ENCODE results near the gene FLT3LG. TPM values are rescaled to one million over a fixed set of nuclear protein-coding genes. Genes with fewer than 3 reads are reported as not detected.

FLT3LG gene
- total RNA-seq, 4 donors from 2014 or later = 2.8 to 7.3 (median 6.3) TPM

DNA sequence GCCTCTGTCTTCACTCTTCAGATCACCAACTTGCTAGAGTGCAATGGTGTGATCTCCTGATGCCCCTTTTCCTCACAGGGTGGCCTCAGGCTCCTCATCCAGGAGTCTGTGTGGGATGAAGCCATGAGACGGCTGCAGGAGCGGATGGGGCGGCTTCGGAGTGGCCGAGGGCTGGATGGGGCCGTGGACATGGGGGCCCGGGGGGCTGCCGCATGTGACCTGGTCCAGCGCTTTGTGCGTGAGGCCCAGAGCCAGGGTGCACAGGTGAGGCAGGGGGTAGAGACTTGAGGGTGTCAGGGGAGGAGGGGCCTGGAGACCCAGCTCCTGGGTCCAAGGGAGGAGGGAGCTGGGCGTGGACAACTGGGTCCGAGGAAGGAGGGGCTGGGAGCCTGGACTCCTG, 11.5 kb upstream of the FLT3LG start:
- H3K27me3 ChIP-seq = no peaks in the 10 kb centered on the region
- H3K4me3 ChIP-seq (replicated peaks in 1 of 3) = no peak overlapping the region
- no peak for DNase-seq
- intact Hi-C loops (cut with DNase I) = no loop called here
- no peaks in the 10 kb centered on the region for H3K9me3 ChIP-seq
- no peaks in the 10 kb centered on the region for H3K4me1 ChIP-seq
- peaks cover 0 to 14% of the 10 kb centered on the region in 2 donors for H3K36me3 ChIP-seq
- 92 to 97% methylated on average over 10 to 12 of the region's 12 CpGs for WGBS, 2 donors
- no peak for TF ChIP-seq CTCF (IDR thresholded peaks at IDR 0.05)
- no peak for TF ChIP-seq POLR2A (IDR thresholded peaks at IDR 0.05)
- no peak overlapping the region for H3K27ac ChIP-seq

DNA sequence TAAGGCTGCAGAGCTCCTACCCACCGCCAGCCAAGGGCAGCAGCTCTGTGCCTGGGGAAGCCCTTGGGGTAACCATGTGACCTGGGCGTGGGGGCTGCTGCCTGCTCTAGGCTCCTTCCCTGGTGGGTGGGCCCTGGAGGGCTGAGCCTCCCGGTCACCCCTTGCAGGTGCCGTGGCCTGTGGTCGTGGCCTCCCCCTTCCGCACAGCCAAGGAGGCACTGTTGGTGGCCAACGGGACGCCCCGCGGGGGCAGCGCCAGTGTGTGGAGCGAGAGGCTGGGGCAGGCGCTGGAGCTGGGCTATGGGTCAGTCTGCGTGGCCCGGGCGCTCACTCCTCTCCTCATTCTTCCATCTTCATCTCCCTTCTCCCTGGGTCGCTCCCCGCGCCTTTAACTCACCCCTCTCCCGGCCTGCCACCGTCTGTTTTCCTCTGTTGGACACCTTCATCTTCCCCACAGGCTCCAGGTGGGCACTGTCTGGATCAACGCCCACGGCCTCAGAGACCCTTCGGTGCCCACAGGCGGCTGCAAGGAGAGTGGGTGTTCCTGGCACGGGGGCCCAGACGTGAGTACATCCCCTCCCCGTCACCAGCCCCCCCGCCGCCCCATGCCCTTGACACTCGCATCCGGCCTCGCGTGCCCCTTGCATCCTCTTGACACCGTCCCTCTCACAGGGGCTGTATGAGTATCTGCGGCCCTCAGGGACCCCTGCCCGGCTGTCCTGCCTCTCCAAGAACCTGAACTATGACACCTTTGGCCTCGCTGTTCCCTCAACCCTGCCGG, 9.9 kb upstream of the FLT3LG start:
- Histone ChIP-seq H3K27me3 (no peaks in the 10 kb centered on the region), H3K36me3 (peaks cover 0 to 14% of the 10 kb centered on the region in 2 donors), H3K9me3 (no peaks in the 10 kb centered on the region), H3K27ac (no peak overlapping the region), H3K4me1 (peaks cover 0 to 8% of the 10 kb centered on the region in 2 donors), H3K4me3 (replicated peaks in 1 of 3) (no peak overlapping the region)
- 91 to 93% methylated on average over 30 to 38 of the region's 39 CpGs for WGBS, 2 donors
- DNase-seq = no peak
- intact Hi-C loops (cut with DNase I) = no loop called here
- TF ChIP-seq CTCF (IDR thresholded peaks at IDR 0.05) (no peak), POLR2A (IDR thresholded peaks at IDR 0.05) (no peak)

- Histone ChIP-seq H3K4me3 (replicated peaks in 1 of 3) (no peak overlapping the region), H3K27me3 (no peaks in the 10 kb centered on the region), H3K36me3 (peaks cover 0 to 11% of the 10 kb centered on the region in 2 donors), H3K4me1 (peaks cover 0 to 8% of the 10 kb centered on the region in 2 donors), H3K27ac (no peak overlapping the region), H3K9me3 (no peaks in the 10 kb centered on the region)
- intact Hi-C loops (cut with DNase I) = no loop called here
- DNase-seq = no peak
- TF ChIP-seq CTCF (IDR thresholded peaks at IDR 0.05) = no peak
- no peak for TF ChIP-seq POLR2A (IDR thresholded peaks at IDR 0.05)
- 100% methylated on average over 1 of the region's 3 CpGs; no CpG with 5 or more reads in 1 of the 2 donors for WGBS, 2 donors
Observed at GRCh38 chr19:49465371-49465770, 8.6 kb upstream of the FLT3LG start.

DNA sequence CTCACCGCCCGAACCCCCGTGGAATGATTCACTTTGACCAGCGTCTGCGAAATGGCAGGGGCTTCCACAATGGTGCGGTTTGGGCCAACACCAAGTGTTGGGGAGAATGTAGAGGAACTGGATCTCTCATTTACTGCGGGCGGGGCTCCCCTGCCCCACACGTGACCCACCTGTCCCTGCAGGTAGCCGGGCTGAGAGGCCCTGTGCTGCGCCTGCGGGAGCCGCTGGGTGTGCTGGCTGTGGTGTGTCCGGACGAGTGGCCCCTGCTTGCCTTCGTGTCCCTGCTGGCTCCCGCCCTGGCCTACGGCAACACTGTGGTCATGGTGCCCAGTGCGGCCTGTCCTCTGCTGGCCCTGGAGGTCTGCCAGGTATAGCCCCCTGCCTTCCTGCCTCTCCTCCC, 5.8 kb upstream of the FLT3LG start:
- Histone ChIP-seq H3K36me3 (peaks cover 0 to 11% of the 10 kb centered on the region in 2 donors), H3K27ac (peak overlapping the region in 1 of 3 donors; percentile 45), H3K9me3 (no peaks in the 10 kb centered on the region), H3K27me3 (no peaks in the 10 kb centered on the region), H3K4me1 (peaks cover 0 to 8% of the 10 kb centered on the region in 2 donors), H3K4me3 (replicated peaks in 1 of 3) (no peak overlapping the region)
- intact Hi-C loops (cut with DNase I) = no loop called here
- 91 to 95% methylated on average over 13 to 19 of the region's 19 CpGs for WGBS, 2 donors
- TF ChIP-seq CTCF (IDR thresholded peaks at IDR 0.05) = no peak
- TF ChIP-seq POLR2A (IDR thresholded peaks at IDR 0.05) = no peak
- DNase-seq = no peak

- WGBS, 2 donors = 70 to 75% methylated on average over 15 of the region's 15 CpGs
- no peaks in the 10 kb centered on the region for H3K27me3 ChIP-seq
- H3K27ac ChIP-seq = peak overlapping the region in 1 of 3 donors; percentile 45
- intact Hi-C loops (cut with DNase I) = no loop called here
- TF ChIP-seq POLR2A (IDR thresholded peaks at IDR 0.05) (no peak), CTCF (IDR thresholded peaks at IDR 0.05) (no peak)
- DNase-seq = peak; percentile 18 to 36
- H3K36me3 ChIP-seq = peaks cover 0 to 11% of the 10 kb centered on the region in 2 donors
- no peaks in the 10 kb centered on the region for H3K9me3 ChIP-seq
- H3K4me3 ChIP-seq (replicated peaks in 1 of 3) = no peak overlapping the region
- H3K4me1 ChIP-seq = peaks cover 4 to 8% of the 10 kb centered on the region in 2 donors
Observed at GRCh38 chr19:49468746-49469447, 5.1 kb upstream of the FLT3LG start.
